Fibroblast of pulmonary artery (primary cell): ENCODE measurements around the gene FASN.

Experiments
- DNase-seq: peaks from one replicate; pipeline ENCODE4 v3.0.0-alpha.2; 2010; ENCODE audit warnings: low read depth
- H3K4me3 ChIP-seq: replicated peaks from 2 replicates; pipeline ENCODE4 v1.5.1; 2011; ENCODE audit warnings: low read depth, mild to moderate bottlenecking, control low read depth, low read length, moderate library complexity
- TF ChIP-seq, protein P1 (sequence below): IDR thresholded peaks from 2 replicates; pipeline ENCODE4 v1.5.1; 2011; ENCODE audit warnings: mild to moderate bottlenecking, control low read depth, low read length, inconsistent platforms; ENCODE audit errors: missing control alignments

Gene FASN

DNA sequence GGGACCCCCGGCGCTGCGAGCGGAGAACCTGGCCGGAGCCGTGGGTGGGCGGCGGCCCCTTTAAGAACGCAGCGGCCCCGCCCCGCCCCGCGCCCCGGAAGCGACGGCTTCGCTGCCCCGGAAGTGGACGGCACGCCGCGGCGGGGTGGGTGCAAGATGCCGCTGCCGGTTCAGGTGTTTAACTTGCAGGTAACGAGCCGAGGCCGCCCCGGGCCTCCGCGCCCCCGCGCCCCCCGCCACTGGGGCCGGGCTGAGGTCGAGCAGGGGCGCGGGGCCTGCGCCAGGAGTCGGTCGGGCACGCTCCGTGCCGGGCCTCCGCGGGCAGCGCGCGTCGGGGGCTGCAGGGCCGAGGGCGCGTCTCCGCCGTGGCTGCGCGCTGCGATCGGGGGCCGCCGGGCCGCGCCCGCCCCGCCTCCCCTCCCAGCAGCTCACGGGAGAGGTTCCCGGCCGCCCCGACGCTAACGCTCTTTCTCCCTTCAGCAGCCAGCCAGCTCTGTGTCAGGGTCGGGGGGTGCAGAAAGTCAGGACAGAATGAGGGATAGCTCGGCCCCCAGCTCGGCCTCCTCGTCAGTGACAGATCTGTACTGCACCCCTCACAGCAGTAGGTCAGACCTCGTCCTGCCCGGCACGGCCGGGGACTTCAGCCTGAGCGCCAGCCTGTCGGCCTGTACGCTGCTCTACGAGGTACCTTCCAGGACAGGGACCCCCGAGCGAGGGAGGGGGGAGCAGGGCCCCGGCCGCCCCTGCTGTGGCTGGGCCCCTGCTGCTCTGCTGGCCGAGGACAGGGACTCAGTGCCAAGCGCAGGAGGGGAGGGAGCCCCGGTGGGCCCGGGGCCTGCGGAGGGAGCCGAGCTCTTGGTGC is 46.0 kb downstream of the FASN start, which contains the start of the genes GPS1 and RFNG:
Gene GPS1 (plus strand): TSS at position 123 of the 862 bp plus-strand sequence. CDS start 34 bp downstream, at position 157.
Gene RFNG (minus strand): TSS at position 36 of the 862 bp plus-strand sequence. CDS start 45 bp downstream, outside the sequence.
- peak; percentile 48 for DNase-seq
- TF ChIP-seq, protein P1, sequence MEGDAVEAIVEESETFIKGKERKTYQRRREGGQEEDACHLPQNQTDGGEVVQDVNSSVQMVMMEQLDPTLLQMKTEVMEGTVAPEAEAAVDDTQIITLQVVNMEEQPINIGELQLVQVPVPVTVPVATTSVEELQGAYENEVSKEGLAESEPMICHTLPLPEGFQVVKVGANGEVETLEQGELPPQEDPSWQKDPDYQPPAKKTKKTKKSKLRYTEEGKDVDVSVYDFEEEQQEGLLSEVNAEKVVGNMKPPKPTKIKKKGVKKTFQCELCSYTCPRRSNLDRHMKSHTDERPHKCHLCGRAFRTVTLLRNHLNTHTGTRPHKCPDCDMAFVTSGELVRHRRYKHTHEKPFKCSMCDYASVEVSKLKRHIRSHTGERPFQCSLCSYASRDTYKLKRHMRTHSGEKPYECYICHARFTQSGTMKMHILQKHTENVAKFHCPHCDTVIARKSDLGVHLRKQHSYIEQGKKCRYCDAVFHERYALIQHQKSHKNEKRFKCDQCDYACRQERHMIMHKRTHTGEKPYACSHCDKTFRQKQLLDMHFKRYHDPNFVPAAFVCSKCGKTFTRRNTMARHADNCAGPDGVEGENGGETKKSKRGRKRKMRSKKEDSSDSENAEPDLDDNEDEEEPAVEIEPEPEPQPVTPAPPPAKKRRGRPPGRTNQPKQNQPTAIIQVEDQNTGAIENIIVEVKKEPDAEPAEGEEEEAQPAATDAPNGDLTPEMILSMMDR: no peak
- peak within 1 kb of the TSS; percentile 77 for H3K4me3 ChIP-seq

DNA sequence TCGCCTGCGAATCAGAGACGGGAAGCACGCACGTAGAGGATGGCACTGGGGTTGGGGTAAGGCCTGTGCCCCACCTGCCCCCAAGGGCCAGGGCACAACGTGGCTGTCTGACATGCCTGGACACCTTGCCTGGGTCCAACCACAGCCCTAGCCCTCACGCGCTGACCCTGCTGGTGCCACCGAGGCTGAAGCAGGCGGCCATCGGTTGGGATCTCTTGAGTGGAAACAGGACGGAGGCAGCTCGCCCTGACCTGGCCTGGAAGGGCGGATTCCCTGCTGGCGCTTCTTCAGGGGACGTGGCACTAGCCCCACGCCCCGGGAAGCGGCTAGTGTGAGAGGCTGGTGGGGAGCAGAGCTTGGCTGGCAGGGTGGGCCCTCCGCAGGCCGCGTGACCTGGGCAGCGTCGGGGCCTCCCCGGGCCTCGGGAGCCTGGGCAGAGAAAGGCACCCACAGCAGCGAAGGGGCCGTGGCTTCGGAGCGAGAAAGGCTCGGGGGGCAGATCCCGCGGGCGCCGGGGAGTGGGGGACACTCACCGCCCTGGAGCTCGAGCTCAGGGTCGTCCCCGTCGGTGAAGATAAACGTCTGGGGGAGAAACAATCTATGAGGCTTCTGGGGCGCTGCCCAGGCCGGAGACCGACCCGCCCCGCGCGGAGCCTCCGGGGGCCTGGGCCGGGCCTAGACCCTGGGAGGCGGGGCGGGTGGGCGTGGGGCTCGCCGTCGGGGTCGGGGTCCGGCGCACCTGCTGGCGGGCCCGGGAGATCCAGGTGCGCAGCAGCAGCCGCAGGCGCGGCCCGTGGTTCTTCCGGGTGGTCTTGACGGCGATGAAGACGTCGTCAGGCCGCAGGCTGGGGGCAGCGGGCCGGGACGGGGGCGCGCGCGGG is 47.0 kb downstream of the FASN start:
- no peak for DNase-seq
- H3K4me3 ChIP-seq: peak overlapping the region; percentile 77

DNA sequence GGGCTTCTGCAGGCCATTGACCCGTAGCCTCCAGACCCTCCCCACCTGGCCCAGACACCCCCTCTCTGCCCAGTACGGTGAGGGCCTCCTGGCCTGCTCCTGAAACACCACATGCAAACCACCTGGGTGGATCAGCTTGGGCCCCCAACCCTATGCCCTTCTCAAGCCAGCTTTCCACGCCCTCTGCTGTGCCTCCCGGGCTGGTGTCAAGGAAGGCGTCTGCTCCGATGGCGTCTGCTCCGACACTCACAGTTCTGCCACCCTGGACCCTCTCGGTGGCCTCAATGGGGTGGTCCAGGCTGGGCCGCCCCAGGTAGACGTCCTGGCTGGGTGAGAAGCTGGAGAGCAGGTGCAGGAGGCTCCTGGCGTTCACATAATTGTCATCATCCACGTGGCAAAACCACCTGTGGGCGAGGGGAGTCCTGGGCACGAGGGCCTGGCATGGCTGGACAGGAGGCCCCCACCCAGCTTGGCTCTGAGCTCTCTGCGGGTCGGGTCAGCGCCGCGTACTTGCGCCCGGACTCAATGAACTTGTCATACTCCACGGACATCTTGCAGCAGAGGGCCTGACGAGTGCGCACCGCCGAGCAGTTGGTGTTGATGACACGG is 47.8 kb downstream of the FASN start:
- TF ChIP-seq, protein P1: no peak
- DNase-seq: no peak
- peak overlapping the region; percentile 77 for H3K4me3 ChIP-seq

More for the DNA sequence above, 47.0 kb downstream of the FASN start:
- TF ChIP-seq, protein P1: no peak

DNA sequence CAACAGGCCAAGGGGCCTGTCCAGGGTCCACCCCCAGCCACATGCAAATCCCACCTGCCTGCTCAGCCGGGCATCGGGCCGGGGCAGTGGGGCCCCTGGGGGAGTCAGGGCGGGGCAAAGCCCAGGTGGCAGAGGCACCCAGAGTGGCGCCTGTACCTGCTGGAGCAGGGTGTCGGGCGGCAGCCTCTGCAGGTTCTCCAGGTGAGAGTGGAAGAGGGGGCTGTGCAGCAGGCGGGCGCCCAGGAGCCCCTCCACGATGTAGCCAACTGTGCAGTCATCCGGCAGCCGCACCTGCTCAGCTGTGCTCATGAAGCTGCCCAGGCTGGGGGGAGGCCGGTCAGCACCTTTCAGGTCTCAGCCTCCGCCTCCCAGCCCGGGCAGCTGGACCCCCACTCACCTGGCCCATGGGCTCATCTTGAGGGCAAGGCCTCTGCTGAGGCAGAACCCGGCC is 48.5 kb downstream of the FASN start:
- no peak for DNase-seq
- H3K4me3 ChIP-seq: no peak overlapping the region
- TF ChIP-seq, protein P1: no peak

DNA sequence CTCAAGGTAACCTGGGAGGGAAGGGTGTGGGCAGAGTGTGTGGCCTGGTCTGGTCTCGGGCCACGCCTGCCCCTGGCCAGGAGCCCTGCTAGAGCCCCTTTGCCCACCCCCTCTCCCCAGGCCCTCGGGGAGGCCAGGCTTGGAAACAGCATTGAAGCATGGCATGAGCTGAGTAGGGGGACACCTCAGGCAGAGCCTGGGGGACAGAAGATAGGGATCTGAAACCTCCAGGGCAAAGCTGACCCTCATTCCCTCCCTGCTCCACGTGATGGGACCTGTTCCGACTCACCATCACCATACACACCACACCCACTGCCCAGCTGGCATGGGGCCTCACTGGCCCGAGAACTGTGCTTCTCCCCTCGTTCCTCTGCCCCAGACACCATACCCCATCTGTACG is 48.9 kb downstream of the FASN start:
- TF ChIP-seq, protein P1: no peak

DNA sequence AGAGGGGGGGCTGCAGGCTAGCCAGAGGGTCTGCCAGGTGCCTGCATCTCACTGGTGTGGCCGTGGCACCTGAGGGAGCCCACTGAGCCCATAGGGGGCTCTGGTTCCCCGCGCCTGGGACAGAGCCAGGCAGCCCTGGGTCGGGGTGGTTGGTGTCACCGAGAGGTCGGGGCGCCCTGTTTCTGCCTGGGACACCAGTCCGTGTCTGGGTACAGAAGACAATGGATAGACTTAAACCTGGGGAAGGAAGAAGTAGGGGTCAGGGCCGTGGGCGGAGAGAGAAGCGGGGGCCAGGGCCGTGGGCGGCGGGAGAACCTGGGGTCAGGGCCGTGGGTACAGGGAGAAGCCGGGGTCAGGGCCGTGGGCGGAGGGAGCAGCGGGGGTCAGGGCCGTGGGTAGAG is 49.5 kb downstream of the FASN start:
- DNase-seq: no peak
- TF ChIP-seq, protein P1: no peak
- no peak overlapping the region for H3K4me3 ChIP-seq

More for the DNA sequence above, 48.9 kb downstream of the FASN start:
- H3K4me3 ChIP-seq: no peak overlapping the region
- no peak for DNase-seq
